Subcutaneous adipose tissue (tissue), 4 donors: ENCODE measurements around the gene MITD1. TPM values are rescaled to one million over a fixed set of nuclear protein-coding genes. Genes with fewer than 3 reads are reported as not detected.

ENCODE experiments used
- CTCF ChIP-seq: fragments of 450-650 bp; IDR thresholded peaks from one replicate; pipeline ENCODE4 v1.5.1; 2016; ENCODE audit warnings: low read depth, mild to moderate bottlenecking, control low read depth, antibody characterized with exemption, moderate library complexity
- total RNA-seq, 4 donors: library from RNA; depleted of rRNA; stranded (reverse); fragments of >200 nt; gene quantifications; one replicate each; pipeline ENCODE4 v1.1.0, GENCODE V29; 2016

MITD1 gene
- total RNA-seq, 4 donors from 2014 or later, result 21.1 to 33.7 (median 31.2) TPM

GRCh38 chr2:99171377-99172140, 9.3 kb downstream of the MITD1 start:
- no peak for TF ChIP-seq CTCF

GRCh38 chr2:99169534-99169933, 11.3 kb downstream of the MITD1 start:
- no peak for TF ChIP-seq CTCF

- TF ChIP-seq CTCF, result no peak
These were observed 14.6 kb downstream of the MITD1 start for GRCh38 chr2:99166218-99166617.

- TF ChIP-seq CTCF, result no peak
These were observed 21.3 kb downstream of the MITD1 start for GRCh38 chr2:99159594-99159993.

GRCh38 chr2:99158599-99158998, 22.3 kb downstream of the MITD1 start:
- TF ChIP-seq CTCF, result no peak

GRCh38 chr2:99156891-99157290, 24.0 kb downstream of the MITD1 start:
- TF ChIP-seq CTCF, result no peak

GRCh38 chr2:99154643-99155536, 26.0 kb downstream of the MITD1 start, which contains the start of the genes LIPT1 and TSGA10:
TSS of gene LIPT1 (plus strand) at chr2:99154967. CDS start at chr2:99161958, 6,991 bp downstream.
TSS of gene TSGA10 (minus strand) at chr2:99154942. CDS start at chr2:99109439, 45,503 bp downstream.
- TF ChIP-seq CTCF, result no peak
